HFF-Myc (cell line): ENCODE measurements around the gene NRAP.

Source experiments
- DNase-seq: peaks from one replicate; pipeline ENCODE4 v3.0.0-alpha.2; 2011; ENCODE audit warnings: low read depth; ENCODE audit errors: extremely low read depth
- H3K4me3 ChIP-seq: replicated peaks from 2 replicates; pipeline ENCODE4 v1.5.1; 2011; ENCODE audit warnings: low read depth, mild to moderate bottlenecking, control low read depth, low read length
- CTCF ChIP-seq: IDR thresholded peaks from 2 replicates; pipeline ENCODE4 v1.5.1; 2012; ENCODE audit warnings: mild to moderate bottlenecking, low read depth, low read length, control low read depth; ENCODE audit errors: missing control alignments

NRAP gene

GRCh38 chr10:113643183-113643582 is 20.7 kb downstream of the NRAP start:
- DNase-seq = no peak
- no peak for TF ChIP-seq CTCF
- H3K4me3 ChIP-seq = no peak overlapping the region

DNA sequence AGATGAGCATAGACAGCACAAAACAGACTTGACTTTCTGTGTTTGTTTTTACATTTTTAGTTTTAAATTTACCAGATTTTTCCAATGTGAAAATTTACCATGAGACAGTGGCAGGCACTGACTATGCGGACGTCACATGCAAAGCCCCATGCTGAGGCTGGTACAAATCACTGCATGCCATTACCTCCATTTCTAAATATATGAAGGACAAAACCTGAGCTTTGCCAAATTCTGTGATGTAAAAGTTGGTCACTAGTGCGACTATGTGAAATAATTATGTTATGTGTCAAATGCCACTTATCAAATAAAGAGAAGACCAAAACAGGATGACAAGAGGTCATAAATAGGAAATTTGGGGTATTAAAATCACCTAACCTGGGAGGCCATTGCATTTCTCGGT is 22.1 kb downstream of the NRAP start:
- DNase-seq = no peak
- no peak overlapping the region for H3K4me3 ChIP-seq
- TF ChIP-seq CTCF = no peak

DNA sequence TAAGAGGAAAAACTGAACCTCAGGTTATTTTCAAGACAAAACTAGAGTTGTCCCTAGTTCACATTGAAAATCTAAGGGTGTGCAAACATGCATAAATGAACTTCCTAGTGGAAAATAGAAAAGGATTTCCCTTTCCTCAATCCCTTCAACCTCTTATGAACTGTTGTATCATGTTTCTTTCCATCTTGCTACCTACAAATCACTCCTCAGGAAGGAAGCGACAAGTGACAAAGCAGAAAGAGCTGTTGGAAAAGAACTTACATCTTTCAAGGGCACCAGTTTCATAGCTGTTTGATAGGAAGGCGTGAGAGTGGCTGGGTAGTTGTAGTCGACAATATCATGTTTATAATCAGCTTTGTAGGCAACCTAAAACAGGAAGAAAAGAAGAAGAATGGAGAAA is 23.9 kb downstream of the NRAP start:
- H3K4me3 ChIP-seq = no peak overlapping the region
- DNase-seq = no peak
- no peak for TF ChIP-seq CTCF

DNA sequence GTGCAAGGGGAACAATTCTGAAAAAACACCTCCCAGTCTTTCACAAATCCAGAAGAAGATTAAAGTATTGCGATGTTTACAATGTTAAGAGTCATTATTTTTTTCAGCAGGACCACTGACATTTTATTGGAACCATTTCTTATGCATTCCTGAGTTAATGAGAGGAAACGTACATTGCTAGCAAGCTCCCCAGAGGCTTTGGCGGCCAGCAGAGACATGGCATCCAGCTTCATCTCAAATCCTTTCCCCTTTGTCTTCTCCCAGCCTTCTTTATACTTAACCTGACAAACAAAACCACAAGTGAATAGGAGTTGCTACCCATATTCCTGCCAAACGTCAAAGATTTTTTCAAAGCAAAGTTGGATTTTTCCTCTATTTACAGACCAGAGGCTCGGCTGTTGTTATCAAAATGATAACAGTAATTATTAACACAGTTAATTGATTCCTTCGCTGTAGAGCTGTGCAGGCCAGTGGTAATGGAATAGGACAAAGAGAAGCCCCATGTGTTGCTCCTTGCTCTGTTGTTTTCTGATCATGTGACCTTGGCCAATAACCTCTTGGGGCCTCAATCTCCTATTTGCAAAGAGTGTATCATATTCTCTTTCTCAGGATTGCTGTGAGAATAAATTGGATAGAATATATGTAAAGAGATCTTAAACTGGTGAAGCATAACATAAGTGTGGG is 32.0 kb downstream of the NRAP start:
- no peak for TF ChIP-seq CTCF
- no peak overlapping the region for H3K4me3 ChIP-seq
- DNase-seq = no peak

GRCh38 chr10:113630929-113631533 is 32.8 kb downstream of the NRAP start:
- no peak for TF ChIP-seq CTCF
- DNase-seq = no peak
- H3K4me3 ChIP-seq = no peak overlapping the region

DNA sequence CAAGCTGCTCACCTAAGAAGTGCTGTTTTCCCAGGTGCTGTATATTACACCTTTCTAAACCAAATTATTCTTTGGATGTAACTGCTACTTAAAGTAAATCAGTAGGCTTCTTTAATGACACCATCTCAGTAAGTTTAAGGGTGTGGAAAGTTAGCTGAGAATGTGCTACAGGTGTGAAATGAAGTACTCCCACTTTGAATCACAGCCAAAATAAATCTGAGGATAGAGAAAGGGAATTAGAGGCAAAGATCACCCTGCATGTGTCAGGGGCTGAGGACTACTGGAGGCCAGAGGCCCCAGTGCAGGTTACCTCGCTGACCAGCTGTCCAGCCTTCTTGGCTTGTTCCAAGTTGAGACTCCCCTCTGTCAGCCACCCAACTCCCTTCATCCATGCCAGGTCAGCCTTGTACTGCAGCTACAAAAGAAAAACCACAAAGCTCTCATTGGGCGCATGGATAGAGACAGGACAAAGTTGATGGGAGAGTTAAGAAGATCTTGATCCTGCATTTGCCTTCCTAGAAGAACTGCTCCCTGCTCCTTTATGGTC is 35.2 kb downstream of the NRAP start:
- TF ChIP-seq CTCF = no peak
- H3K4me3 ChIP-seq = no peak overlapping the region
- DNase-seq = no peak
